GM06990 (cell line): ENCODE results near the gene INTS1.
"Not testable (repeated sequence)": the region's sequence is repeated elsewhere in the genome, so short reads cannot be mapped to it uniquely, and the experiment has no call there.

Source experiments
- DNase-seq: peaks from one replicate; pipeline ENCODE4 v3.0.0-alpha.2; 2011; ENCODE audit not compliant: insufficient read length; ENCODE audit errors: extremely low read depth
- H3K27me3 ChIP-seq: replicated peaks from 2 replicates; pipeline ENCODE4 v1.6.0; 2011; ENCODE audit warnings: low read length; ENCODE audit not compliant: control insufficient read depth, insufficient read depth
- H3K36me3 ChIP-seq: 2 replicates; pipeline ENCODE4 v1.5.1; 2011; ENCODE audit warnings: low read length; ENCODE audit not compliant: control insufficient read depth, insufficient read depth
- H3K4me3 ChIP-seq: replicated peaks from 2 replicates; pipeline ENCODE4 v1.5.1; 2011; ENCODE audit warnings: low read depth, mild to moderate bottlenecking, control low read depth, low read length
- TF ChIP-seq, protein P1 (sequence below): IDR thresholded peaks from 2 replicates; pipeline ENCODE4 v1.5.1; 2011; ENCODE audit warnings: low read length, control low read depth, mild to moderate bottlenecking, inconsistent platforms; ENCODE audit not compliant: insufficient read depth, poor library complexity, severe bottlenecking

The INTS1 gene

GRCh38 chr7:1526271-1526754, 22.1 kb upstream of the INTS1 start:
- Histone ChIP-seq H3K36me3 (no peaks in the 10 kb centered on the region), H3K4me3 (no peak overlapping the region), H3K27me3 (no peaks in the 10 kb centered on the region; the same call in 1 of the 2 replicates)
- TF ChIP-seq, protein P1, sequence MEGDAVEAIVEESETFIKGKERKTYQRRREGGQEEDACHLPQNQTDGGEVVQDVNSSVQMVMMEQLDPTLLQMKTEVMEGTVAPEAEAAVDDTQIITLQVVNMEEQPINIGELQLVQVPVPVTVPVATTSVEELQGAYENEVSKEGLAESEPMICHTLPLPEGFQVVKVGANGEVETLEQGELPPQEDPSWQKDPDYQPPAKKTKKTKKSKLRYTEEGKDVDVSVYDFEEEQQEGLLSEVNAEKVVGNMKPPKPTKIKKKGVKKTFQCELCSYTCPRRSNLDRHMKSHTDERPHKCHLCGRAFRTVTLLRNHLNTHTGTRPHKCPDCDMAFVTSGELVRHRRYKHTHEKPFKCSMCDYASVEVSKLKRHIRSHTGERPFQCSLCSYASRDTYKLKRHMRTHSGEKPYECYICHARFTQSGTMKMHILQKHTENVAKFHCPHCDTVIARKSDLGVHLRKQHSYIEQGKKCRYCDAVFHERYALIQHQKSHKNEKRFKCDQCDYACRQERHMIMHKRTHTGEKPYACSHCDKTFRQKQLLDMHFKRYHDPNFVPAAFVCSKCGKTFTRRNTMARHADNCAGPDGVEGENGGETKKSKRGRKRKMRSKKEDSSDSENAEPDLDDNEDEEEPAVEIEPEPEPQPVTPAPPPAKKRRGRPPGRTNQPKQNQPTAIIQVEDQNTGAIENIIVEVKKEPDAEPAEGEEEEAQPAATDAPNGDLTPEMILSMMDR = no peak
- DNase-seq = no peak

GRCh38 chr7:1525409-1525808, 21.2 kb upstream of the INTS1 start:
- TF ChIP-seq, protein P1 = no peak
- no peak overlapping the region for H3K4me3 ChIP-seq
- H3K27me3 ChIP-seq = no peaks in the 10 kb centered on the region; the same call in 1 of the 2 replicates
- DNase-seq = no peak
- no peaks in the 10 kb centered on the region for H3K36me3 ChIP-seq

- H3K36me3 ChIP-seq = no peaks in the 10 kb centered on the region
Measured at GRCh38 chr7:1523844-1524243, 19.7 kb upstream of the INTS1 start.

GRCh38 chr7:1523208-1523607, 19.0 kb upstream of the INTS1 start:
- TF ChIP-seq, protein P1 = no peak
- Histone ChIP-seq H3K36me3 (no peaks in the 10 kb centered on the region), H3K27me3 (no peaks in the 10 kb centered on the region; the same call in 1 of the 2 replicates), H3K4me3 (no peak overlapping the region)
- DNase-seq = no peak

More at GRCh38 chr7:1523844-1524243, 19.7 kb upstream of the INTS1 start:
- Histone ChIP-seq H3K4me3 (no peak overlapping the region), H3K27me3 (no peaks in the 10 kb centered on the region; the same call in 1 of the 2 replicates)
- TF ChIP-seq, protein P1 = no peak
- no peak for DNase-seq

DNA sequence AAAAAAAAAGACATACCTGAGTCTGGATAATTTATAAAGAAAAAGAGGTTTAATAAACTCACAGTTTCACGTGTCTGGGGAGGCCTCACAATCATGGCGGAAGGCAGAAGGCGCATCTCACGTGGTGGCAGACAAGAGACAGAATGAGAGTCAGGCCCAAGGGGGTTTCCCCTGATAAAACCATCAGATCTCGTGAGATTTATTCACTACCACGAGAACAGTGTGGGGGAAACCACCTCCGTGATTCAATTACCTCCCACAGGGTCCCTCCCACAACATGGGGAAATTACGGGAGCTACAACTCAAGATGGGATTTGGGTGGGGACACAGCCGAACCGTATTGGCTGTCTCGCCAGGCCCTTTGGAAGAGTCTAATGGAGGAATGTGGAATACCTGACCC, 17.3 kb upstream of the INTS1 start:
- TF ChIP-seq, protein P1 = no peak
- no peak for DNase-seq
- Histone ChIP-seq H3K4me3 (no peak overlapping the region), H3K27me3 (no peaks in the 10 kb centered on the region; the same call in 1 of the 2 replicates), H3K36me3 (no peaks in the 10 kb centered on the region)

GRCh38 chr7:1520539-1521234, 16.5 kb upstream of the INTS1 start:
- no peaks in the 10 kb centered on the region for H3K36me3 ChIP-seq
- TF ChIP-seq, protein P1 = no peak
- H3K4me3 ChIP-seq = no peak overlapping the region
- H3K27me3 ChIP-seq = no peaks in the 10 kb centered on the region; the same call in 1 of the 2 replicates
- no peak for DNase-seq

DNA sequence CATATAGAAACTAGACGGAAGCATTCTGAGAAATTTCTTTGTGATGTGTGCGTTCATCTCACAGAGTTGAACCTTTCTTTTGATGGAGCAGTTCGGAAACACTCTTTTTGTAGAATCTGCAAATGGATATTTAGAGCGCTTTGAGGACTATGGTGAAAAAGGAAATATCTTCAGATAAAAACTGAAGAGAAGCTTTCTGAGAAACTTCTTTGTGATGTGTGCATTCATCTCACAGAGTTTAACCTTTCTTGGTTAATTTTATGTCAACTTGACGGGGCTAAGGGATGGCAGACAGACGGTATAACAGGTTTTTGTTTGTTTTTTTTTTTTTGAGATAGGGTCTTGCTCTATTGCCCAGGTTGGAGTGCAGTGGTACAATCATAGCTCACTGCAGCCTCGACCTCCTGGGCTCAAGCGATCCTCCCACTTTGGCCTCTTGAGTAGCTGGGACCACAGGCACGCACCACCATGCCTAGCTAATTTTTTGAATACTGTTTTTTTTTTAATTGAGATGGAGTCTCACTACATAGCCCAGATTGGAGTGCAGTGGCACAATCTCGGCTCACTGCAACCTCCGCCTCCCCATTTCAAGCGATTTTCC, 15.2 kb upstream of the INTS1 start:
- DNase-seq, H3K27me3 ChIP-seq, H3K36me3 ChIP-seq, H3K4me3 ChIP-seq: not testable (repeated sequence)
